Activated CD4-positive, CD25-positive, alpha-beta regulatory T cell (primary cell): ENCODE measurements around the gene ZC3H7B.

ENCODE experiments used
- DNase-seq, 4 experiments: peaks; one replicate each; lab custom pipeline; 2025; lab: John Stamatoyannopoulos, UW

Gene ZC3H7B

DNA sequence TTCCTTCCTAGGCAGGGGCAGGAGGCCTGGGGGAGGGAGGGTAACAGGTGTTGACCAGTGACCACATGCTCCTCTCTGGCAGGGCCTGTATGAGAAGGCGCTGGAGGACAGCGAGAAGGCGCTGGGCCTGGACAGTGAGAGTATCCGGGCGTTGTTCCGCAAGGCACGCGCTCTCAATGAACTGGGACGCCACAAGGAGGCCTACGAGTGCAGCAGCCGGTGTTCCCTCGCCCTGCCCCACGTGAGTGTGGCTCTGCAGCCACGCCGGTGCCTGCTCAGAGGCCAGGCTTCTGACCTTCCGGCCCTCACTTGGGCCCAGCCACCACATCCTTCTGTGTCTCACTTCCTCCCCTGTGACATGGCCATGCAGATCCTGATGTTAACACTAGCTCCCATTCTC, 25.8 kb downstream of the ZC3H7B start:
- DNase-seq, result no peak

DNA sequence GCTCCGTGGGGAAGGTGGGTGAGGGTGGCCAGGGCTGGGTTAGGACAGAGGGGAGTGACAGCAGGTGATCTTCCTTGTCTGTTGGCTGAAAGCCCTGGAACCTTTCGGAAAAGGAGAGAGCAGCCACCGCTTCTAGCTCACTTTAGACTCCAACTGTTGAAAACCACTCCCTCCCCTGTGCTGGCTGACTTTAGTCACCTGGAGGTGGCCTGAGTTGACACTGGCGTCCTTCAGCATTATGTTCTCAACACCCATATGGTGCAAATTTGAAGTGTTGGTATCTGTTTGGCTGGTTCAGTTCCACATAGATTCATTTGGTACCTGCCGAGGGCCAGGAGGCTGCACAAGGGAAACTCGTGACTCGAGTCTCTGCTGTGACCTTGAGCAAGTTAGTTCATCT, 28.8 kb downstream of the ZC3H7B start:
- DNase-seq, result no peak

DNA sequence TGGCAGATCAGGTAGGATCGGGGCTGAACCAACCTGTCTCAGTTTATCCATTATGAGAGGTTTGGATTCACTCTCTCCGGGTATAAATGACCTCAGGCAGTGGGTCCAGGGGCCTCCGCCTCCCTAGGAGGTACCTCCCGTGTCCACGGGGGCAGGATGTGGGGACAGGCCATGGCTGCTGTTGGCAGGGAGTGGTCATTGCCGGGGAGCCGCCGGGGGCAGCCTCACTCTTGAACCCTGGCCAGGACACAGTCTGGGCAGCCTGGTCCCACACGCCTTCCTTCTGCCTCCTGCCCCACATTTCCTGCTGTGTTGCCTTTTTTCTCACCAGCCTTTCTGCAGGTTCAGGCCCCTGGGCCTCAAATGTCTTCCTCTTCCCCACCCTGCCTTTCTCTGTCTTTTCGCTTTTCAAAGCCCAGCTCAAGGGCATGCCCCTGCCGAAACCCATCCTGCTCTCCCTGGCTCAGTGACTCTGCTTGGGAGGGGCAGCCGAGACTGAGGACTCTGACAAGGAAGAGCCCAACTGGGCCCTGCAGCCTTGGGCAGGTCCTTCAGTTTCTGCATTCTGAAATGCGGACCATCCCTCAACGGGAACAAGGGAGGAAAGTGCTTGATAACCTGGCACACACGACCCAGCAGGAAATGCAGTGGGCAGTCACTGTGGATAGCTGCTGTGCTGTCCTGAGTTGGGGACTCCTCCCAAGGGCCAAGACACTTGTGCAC, 31.1 kb downstream of the ZC3H7B start:
- no peak for DNase-seq

DNA sequence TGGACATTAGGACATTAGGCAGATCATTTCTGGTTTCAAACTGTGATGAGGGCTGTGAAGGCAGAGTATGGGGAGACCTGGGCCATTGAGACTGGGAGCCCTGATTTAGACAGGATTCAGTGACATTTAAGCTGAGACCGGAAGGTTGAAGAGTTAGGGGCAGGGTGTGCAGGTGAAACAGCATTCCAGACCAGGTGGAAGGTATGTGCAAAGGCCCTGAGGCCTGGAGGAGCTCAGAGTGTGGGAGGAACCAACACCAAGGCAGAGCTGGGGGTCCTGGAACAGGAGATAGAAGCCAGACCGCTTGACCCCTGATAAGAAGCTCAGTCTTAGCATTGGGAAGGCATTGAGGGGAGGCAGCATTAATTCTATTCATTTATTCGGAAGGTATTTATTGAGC, 32.5 kb downstream of the ZC3H7B start:
- DNase-seq, result no peak

DNA sequence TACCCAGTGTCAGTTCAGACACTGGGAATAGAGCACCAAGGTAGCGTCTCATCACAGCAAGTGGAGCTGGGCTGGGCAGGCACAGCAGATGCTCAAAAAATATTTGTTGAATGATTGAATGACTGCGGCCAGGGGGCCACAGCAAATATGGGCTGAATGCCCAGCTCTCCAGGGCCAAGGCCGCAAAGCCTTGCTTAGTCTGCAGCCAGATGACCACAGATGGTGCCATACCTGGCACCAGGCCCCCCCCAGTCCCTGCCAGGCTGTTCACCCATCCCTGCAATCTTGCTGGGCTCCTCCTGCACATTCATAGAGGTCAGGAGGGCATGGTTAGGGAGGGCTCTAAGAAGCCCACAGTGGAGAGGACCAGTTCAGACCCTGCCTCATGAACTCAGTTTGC, 32.9 kb downstream of the ZC3H7B start:
- no peak for DNase-seq

DNA sequence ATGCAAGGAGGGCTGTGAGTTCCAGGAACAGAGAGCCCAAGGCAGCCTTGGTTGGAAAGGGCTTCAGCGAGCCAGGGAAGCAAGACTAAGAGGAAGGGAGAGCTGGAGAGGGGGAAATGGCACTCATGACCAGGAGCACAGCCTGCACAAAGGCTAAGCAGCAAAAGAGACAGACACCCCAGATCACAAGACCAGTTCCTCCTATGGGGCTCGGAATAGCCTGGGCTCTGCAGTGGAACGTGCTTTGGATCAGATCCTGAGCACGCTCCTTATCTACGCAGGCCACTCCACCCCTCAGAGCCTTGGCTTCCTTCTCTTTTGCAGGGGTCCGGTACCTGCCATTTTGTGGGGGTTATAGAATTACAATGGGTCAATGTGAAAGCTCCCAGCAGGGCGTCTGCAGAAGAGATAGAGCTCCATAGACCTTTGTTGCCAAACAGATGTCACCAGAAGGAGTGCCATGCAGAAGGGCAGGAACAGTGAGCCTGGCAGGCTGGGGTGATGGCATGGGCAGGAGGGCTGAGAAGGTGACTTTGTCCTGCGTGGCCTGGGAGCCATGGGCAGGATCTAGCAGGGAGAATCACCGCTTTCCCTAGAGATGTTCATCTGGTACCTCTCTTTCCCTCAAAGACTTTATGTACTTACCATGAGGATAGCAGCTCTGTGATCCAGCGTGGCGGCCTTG, 33.8 kb downstream of the ZC3H7B start:
- no peak for DNase-seq

DNA sequence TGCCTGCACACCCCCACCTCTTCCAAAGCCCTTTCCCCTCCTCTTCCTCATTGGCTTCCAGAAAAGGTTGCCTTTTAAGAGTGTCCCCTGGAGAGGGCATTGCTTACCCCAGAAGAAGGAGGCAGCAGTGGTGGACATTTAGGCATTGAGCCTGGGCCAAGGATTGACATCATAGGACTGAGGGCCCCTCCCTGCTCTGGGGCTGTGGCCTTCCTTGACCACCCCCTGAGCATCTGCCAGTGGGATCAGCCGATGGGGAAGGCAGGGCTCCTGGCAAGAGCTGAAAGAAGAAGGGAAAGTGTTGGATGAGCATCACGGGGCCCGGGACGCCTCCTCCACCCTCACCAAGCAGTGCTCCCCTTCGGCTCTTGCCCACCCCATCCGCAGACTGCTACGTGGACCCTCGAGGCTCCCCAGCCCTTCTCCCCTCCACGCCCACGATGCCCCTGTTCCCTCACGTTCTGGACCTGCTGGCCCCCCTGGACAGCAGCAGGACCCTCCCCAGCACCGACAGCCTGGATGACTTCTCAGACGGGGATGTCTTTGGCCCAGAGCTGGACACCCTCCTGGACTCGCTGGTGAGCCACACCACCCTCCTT, 37.4 kb downstream of the ZC3H7B start:
- DNase-seq, result no peak

DNA sequence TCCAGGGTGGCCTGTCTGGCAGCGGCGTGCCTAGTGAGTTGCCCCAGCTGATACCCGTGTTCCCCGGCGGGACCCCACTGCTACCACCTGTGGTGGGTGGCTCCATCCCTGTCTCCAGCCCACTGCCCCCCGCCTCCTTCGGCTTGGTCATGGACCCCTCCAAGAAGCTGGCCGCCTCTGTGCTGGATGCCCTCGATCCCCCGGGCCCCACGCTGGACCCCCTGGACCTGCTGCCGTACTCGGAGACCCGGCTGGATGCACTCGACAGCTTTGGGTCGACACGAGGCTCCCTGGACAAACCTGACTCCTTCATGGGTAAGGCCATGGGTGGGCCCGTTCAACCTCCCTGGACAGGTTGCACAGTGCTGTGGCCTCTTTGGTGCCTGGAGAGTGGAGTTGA, 38.5 kb downstream of the ZC3H7B start:
- DNase-seq, result no peak

DNA sequence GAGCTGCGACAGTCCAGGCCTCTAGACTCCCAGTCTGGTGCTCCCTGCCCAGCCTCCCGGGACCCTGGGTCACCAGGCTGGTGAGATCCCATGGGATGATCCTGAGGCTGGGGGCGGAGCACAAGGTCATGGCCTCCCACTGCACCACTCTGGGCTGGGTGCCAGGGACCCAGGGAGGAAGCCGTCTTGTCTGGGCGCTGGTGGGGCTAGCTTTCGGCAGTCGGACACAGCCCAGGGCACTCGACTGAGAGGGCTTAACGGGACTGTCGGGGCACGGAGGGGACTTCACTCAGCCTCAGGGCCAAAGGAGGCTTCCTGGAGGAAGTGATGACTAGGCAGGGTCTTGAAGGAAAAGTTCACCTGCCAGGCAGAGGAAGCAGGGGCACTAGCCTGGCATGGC, 39.0 kb downstream of the ZC3H7B start:
- no peak for DNase-seq

DNA sequence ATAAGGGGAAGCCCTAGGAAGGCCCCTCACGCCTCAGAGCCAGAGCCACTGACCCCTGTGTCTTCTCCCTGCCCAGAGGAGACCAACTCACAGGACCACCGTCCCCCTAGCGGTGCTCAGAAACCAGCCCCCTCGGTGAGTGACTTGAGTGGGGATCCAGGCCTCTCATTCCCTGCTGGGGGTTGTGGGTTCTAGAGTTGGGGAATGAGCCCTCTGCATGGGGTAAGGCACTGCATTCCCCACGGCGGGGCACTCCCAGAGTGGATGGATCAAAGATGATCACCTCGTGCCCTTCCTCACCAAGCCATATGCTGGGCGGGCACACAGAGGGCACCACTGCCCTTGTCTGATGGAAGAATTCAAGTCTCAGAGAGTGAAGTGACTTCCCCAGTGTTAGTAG, 39.7 kb downstream of the ZC3H7B start:
- DNase-seq, result no peak

DNA sequence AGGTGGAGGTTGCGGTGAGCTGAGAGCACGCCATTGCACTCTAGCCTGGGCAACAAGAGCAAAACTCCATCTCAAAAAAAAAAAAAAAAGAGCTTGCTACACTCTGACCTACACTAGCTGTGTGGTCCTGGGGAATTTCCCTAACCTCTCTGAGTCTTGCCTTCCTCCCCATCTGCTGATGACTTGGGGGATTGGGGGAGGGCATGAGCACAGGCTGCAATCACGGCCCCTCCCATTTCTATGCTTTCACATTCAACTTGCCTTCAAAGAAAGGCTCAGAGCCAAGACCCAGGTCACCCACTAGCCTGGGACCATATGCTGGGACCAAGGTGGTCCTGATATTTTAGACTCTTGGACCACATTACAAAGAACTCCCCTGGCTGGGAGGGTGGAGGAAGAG, 40.7 kb downstream of the ZC3H7B start:
- DNase-seq, result no peak

DNA sequence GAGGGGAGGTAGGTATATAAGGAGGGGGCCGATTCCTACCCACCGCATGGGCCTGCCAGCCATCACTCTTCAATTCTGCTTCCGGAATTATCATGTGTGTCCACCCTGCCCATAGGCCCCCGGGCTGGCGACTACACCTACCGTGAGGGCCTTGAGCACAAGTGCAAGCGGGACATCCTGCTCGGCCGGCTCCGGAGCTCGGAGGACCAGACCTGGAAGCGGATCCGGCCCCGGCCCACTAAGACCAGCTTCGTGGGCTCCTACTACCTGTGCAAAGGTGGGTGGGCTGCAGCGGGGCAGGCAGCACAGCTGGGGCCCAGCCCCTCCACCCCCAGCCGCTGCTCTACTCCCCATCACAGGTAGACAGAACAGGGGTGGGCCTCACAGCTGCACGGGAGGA, 42.0 kb downstream of the ZC3H7B start:
- no peak for DNase-seq

DNA sequence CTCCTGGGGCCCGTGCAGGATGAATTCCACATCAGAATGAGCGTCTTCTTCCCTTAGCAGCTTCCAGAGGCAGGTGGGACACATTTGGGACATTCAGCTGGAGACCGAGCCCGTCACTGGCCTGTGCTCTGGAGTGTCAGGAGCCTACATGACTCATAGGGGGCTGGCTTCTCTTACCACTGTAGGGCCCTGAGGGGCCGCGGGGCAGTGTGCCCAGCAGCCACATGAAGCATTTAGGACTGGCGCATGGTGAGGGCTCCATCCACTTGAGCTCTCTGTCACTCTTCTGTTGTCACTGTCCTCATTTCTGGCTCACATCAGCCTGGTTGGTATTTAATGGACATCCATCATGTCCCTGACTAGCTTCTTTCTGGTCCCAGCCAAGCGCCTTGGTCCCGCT, 42.4 kb downstream of the ZC3H7B start:
- no peak for DNase-seq

DNA sequence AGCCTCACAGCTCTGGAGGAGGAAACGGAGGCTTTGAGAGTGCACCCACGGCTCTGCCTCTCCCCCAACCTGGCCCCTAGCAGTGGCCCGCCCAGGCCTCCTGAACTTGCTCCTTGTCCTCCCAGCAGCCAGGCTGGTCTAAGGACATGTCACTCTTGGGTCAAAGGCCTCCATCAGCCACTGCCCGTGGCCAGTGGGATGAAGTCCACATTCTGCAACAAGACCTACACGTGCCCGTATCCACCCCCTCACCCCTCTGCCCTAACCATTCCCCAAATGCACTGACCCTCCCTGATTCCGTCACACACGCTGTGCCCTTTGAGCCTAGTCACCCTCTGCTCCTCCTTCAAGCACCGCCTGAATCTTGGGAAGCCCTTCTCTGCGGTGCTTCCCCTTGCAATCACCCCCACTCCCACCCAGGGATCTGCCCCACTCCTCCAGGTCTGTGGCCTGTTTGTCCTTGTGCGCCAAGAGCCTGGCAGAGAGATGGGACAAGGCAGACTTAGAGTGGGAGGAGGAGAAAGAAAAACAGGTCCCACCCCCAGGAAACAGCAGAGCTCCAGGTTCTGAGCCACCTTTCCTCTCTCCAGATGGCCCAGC, 43.0 kb downstream of the ZC3H7B start:
- no peak for DNase-seq

DNA sequence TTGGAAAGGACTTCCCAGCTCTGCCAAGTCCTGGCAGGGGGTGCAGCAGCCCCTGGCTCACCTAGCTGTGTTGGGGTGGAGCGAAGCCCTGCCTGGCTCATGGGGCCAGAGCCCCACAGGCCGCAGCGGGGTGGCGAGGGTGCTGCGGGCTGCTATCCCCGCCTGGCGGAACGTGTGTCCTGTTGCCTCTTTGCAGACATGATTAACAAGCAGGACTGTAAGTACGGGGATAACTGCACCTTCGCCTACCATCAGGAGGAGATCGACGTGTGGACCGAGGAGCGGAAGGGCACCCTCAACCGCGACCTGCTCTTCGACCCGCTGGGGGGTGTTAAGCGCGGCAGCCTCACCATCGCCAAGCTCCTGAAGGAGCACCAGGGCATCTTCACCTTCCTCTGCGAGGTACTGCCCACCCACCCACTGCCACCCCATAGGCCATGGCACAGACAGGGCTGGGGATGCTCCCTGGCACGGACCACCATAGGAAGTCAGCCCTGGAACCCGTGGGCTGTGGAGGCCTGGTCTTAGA, 44.5 kb downstream of the ZC3H7B start:
- DNase-seq, result no peak

DNA sequence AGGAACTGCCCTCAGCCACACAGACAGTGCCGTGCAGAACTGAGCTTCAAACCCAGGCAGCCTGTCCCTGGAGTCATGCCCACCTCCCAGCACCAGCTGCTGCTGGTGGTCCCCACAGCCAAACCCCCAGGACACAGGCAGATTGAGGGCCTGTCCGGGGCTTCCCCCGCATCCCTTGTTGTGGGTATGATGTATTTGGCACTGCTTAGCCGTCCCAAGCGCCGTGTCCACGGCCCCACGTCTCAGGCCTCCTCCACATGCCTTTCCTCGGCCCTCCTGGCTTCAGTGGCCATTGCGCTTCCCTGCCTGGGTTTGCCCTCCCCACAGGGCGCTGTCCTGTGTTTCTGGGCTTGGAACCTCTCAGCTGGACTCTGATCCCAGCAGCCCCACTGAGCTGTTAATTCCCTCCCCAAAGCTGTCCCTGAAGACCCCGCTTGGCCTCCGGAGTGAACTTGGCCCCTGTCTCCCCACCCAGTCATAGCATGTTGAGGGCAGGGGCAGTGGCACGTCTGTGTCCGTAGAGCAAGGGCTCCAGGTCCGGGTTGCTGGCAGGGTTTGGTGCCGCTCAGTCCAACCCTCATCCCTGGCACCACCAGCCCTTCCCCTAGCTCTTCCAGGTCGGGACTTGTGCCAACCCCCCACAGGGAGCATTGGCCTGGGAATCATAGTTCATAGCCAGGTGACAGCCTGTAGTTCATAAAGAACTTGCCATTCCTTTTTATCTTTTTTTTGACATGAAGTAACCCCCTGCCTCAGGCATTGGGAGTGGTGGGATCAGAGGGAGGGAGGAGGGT, 45.9 kb downstream of the ZC3H7B start:
- no peak for DNase-seq

DNA sequence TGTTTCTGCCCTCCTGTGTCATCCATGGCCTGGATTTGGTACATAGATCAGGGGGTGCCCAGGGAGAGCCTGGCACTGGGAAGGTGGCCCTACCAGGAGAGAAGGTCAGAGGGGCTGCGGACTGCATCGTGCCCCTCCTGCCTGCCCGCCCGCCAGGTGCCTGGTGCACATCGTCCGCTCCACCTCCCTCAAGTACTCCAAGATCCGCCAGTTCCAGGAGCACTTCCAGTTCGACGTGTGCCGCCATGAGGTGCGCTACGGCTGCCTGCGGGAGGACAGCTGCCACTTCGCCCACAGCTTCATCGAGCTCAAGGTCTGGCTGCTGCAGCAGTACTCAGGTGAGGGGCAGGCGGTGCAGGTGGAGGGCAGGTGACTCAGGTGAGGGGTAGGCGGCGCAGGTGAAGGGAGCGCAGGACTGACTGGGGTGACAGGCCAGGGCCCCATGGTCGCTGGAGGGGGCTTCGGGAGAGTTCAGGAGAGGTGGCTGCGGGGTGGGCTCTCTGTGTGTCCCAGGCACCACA, 47.7 kb downstream of the ZC3H7B start:
- no peak for DNase-seq

DNA sequence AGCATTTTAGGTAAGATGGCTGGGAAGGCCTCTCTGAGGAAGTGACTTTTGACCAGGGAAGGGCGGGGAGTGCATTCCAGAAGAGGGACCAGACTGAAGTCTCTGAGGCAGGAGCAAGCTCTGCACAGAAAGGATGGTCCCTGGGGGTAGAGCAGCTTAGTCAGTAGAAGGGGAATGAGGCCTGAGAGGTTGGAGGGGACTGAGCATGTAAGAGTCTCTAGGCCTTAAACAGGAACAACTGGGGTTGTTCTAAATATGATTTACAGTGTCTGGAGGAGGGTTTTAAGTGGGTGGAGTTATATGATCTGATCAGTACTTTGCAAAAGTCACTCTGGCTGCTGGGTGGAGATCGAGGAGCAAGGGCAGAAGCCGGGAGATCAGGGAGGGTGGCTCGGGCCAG, 48.8 kb downstream of the ZC3H7B start:
- DNase-seq, result no peak

DNA sequence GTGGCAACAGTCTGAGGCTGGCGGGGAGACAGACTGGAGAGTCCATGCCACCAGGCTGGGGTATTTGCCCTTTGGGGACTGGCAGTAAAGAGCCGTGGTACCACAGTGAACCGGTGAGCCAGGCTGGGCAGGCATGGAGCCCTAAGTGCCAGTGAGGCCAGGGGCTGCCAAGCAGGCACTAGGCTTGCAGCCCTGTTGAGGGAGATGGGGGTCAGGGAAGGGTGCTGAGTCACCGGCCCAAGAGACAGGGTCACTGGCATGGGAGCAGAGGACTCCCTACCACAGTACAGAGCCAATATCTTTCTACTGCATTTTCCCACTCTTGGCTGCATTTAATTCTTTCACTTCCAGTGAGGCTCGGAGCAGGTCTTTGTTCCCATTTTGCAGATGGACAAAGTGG, 49.7 kb downstream of the ZC3H7B start:
- no peak for DNase-seq

DNA sequence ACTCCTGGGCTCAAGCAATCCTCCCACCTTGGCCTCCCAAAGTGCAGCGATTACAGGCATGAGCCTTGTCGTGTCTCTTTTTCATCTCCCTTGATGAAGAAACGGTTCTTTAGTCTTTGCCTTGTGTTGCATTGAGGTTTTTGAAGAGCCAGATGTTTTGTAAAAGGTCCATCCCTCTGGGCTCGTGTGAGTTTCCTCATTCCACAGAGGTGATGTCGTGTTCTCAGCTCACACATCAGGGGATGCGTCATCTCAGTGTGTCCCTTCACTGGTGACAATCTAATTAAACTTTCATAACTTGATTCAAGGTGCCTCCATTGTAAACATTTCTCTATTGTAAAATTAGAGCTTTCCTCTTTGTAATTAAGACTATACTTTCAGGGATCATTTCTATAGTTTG, 50.7 kb downstream of the ZC3H7B start:
- no peak for DNase-seq

DNA sequence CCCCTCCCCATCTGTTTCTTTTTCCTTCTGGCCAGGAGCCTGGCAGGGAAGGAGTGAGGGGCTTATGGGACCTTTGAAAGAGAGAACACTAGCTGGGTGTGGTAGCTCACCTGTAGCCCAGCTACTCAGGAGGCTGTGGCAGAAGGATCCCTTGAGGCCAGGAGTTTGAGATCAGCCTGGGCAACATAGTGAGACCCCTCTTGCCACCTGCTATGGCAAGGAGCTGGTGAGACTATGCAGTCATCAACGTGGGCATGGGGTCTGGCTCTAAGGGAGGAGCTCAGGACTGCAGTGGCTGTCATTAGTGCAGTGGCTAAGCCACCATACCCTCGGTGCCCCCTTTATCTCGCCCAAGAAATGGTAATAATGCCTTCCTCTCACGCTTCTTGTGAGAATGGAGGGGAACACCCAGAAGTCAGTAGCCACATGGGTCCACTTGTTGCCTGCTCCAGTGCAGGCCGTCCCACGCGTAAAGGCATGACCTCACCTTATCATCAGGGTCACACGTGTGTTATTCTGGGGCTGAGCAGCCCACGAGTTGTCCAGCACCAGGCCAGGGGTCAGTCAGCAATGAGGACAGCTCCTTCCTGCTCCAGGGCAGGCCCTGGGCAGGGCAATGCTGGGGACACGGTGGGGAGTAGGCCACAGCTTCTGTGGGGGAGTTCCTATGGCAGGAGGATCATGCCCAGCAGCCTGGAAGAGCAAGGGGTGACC, 52.7 kb downstream of the ZC3H7B start:
- no peak for DNase-seq
